Nephron progenitor cell (in vitro differentiated cells): ENCODE results near the gene SMTN.

Source experiments
- DNase-seq: peaks from one replicate; pipeline ENCODE4 v3.0.0; 2021
- H3K27ac Mint-ChIP-seq: 2 replicates; pipeline ENCODE4 v1.8.0; 2021; ENCODE audit warnings: mild to moderate bottlenecking, moderate library complexity, mixed read lengths
- H3K27me3 Mint-ChIP-seq: 2 replicates; pipeline ENCODE4 v1.8.0; 2021; ENCODE audit warnings: mild to moderate bottlenecking, low read depth, mixed read lengths; ENCODE audit not compliant: poor library complexity
- H3K36me3 Mint-ChIP-seq: 2 replicates; pipeline ENCODE4 v1.8.0; 2021; ENCODE audit warnings: low read depth, mixed read lengths
- H3K4me1 Mint-ChIP-seq: 2 replicates; pipeline ENCODE4 v1.8.0; 2021; ENCODE audit warnings: mixed read lengths
- H3K4me3 Mint-ChIP-seq: 2 replicates; pipeline ENCODE4 v1.8.0; 2021; ENCODE audit warnings: mild to moderate bottlenecking, moderate library complexity, mixed read lengths
- H3K9me3 Mint-ChIP-seq: 2 replicates; pipeline ENCODE4 v1.8.0; 2021; ENCODE audit warnings: mild to moderate bottlenecking, moderate library complexity, mixed read lengths
- TF ChIP-seq, protein P1 (sequence below): fragments of 200-600 bp; sonication (generic); IDR thresholded peaks from 2 replicates; pipeline ENCODE4 v1.5.0; 2021; ENCODE audit warnings: antibody characterized with exemption

Gene SMTN

GRCh38 chr22:31151872-31152271 is 70.8 kb downstream of the SMTN start:
- H3K4me1 Mint-ChIP-seq: no peaks in the 10 kb centered on the region
- peaks cover 16% of the 10 kb centered on the region for H3K9me3 Mint-ChIP-seq
- peaks cover 51% of the 10 kb centered on the region for H3K27me3 Mint-ChIP-seq
- DNase-seq: no peak
- H3K4me3 Mint-ChIP-seq: no peak overlapping the region
- TF ChIP-seq, protein P1, sequence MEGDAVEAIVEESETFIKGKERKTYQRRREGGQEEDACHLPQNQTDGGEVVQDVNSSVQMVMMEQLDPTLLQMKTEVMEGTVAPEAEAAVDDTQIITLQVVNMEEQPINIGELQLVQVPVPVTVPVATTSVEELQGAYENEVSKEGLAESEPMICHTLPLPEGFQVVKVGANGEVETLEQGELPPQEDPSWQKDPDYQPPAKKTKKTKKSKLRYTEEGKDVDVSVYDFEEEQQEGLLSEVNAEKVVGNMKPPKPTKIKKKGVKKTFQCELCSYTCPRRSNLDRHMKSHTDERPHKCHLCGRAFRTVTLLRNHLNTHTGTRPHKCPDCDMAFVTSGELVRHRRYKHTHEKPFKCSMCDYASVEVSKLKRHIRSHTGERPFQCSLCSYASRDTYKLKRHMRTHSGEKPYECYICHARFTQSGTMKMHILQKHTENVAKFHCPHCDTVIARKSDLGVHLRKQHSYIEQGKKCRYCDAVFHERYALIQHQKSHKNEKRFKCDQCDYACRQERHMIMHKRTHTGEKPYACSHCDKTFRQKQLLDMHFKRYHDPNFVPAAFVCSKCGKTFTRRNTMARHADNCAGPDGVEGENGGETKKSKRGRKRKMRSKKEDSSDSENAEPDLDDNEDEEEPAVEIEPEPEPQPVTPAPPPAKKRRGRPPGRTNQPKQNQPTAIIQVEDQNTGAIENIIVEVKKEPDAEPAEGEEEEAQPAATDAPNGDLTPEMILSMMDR: no peak
- H3K36me3 Mint-ChIP-seq: no peaks in the 10 kb centered on the region
- no peak overlapping the region for H3K27ac Mint-ChIP-seq

- Mint-ChIP-seq H3K27me3 (peaks cover 65% of the 10 kb centered on the region), H3K27ac (no peak overlapping the region), H3K4me3 (no peak overlapping the region), H3K4me1 (no peaks in the 10 kb centered on the region), H3K9me3 (peaks cover 3% of the 10 kb centered on the region), H3K36me3 (no peaks in the 10 kb centered on the region)
- TF ChIP-seq, protein P1: no peak
- DNase-seq: no peak
These were observed 72.2 kb downstream of the SMTN start for GRCh38 chr22:31153357-31153756.
